ENCODE data around the gene SCML1. TPM values are rescaled to one million over a fixed set of nuclear protein-coding genes. Genes with fewer than 3 reads are reported as not detected.

Gene SCML1
- total RNA-seq, 2 donors from 2014 or later, result 5.6 to 20.1 TPM

DNA sequence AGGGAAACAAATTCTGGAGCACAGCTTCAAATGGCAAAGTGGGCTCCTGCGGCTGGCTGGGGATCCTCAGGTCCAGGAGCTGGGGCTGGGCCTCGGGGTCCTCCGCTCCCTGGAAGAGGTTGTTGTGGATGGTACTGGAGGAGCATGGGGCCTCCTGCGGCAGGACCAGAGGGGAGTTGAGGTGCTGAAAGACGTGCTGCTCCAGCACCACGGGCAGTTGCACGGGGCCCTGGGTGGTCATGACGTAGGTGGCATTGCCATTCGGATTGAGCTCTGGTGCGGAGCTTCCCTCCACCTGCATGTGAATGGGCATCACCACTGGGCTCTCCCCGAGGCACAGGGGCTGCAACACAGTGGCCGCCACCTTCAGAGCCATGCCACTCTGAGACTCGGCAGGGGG is 64.1 kb downstream of the SCML1 start:
- no peaks in the 10 kb centered on the region for H3K4me1 ChIP-seq (ENCODE audit: control insufficient read depth in 1 of 2, low read depth in 2 of 2)
- no peaks in the 10 kb centered on the region for H3K36me3 ChIP-seq
- DNase-seq (ENCODE audit: low spot score), result no peak
- TF ChIP-seq, protein P1, sequence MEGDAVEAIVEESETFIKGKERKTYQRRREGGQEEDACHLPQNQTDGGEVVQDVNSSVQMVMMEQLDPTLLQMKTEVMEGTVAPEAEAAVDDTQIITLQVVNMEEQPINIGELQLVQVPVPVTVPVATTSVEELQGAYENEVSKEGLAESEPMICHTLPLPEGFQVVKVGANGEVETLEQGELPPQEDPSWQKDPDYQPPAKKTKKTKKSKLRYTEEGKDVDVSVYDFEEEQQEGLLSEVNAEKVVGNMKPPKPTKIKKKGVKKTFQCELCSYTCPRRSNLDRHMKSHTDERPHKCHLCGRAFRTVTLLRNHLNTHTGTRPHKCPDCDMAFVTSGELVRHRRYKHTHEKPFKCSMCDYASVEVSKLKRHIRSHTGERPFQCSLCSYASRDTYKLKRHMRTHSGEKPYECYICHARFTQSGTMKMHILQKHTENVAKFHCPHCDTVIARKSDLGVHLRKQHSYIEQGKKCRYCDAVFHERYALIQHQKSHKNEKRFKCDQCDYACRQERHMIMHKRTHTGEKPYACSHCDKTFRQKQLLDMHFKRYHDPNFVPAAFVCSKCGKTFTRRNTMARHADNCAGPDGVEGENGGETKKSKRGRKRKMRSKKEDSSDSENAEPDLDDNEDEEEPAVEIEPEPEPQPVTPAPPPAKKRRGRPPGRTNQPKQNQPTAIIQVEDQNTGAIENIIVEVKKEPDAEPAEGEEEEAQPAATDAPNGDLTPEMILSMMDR (IDR thresholded peaks at IDR 0.05), result no peak
- no peak for ATAC-seq (ENCODE audit: insufficient number of reproducible peaks, low FRiP score, low read depth)
- H3K4me3 ChIP-seq, result no peak overlapping the region
- no peaks in the 10 kb centered on the region for H3K27me3 ChIP-seq (replicated peaks; ENCODE audit: insufficient read depth)
- H3K9me3 ChIP-seq, result no peaks in the 10 kb centered on the region
- H3K27ac ChIP-seq, result no peak overlapping the region

DNA sequence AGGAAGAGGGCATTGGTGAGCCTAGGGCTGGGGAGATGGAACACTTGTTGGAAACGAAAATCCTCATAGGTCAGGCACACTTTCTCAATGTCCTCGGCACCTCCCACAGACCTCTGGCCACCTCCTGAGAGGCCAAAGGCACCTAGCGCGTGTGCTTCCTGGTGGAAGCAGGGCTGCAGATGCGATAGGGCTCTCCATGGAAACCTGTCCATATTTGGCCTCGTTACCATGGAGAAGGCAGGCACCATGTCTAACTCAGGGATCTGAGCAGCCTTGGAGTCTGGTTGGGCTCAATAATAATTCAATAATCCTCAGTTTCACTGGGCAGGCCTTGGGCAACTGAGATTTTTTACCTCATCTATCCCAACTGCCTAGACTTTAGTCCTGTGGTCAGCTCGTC is 65.5 kb downstream of the SCML1 start:
- Histone ChIP-seq H3K27ac (no peak overlapping the region), H3K4me3 (no peak overlapping the region), H3K36me3 (no peaks in the 10 kb centered on the region), H3K4me1 (ENCODE audit: control insufficient read depth in 1 of 2, low read depth in 2 of 2) (no peaks in the 10 kb centered on the region), H3K27me3 (replicated peaks; ENCODE audit: insufficient read depth) (no peaks in the 10 kb centered on the region), H3K9me3 (no peaks in the 10 kb centered on the region)
- TF ChIP-seq, protein P1 (IDR thresholded peaks at IDR 0.05), result no peak
- ATAC-seq (ENCODE audit: insufficient number of reproducible peaks, low FRiP score, low read depth) (no peak), DNase-seq (ENCODE audit: low spot score) (no peak)

DNA sequence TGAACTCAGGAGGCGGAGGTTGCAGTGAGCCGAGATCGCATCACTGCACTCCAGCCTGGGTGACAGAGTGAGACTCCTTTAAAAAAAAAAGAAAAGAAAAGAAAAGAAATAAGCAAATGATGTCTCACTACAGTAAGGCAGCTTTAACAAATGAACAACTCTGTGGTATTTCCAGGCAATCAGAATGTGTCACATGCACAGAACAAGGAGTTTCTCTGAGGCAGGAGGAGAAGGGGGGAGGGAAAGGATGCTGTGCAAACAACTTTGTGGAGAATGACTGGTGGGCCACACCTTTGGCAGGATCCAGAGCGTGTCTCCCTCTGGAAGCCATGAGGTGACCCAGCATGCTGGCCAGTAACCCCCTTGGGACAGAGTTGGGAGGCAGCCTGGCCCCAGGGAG is 66.2 kb downstream of the SCML1 start:
- DNase-seq (ENCODE audit: low spot score), result no peak
- H3K9me3 ChIP-seq, result no peaks in the 10 kb centered on the region
- H3K27ac ChIP-seq, result no peak overlapping the region
- H3K4me3 ChIP-seq, result no peak overlapping the region
- H3K4me1 ChIP-seq (ENCODE audit: control insufficient read depth in 1 of 2, low read depth in 2 of 2), result no peaks in the 10 kb centered on the region
- no peaks in the 10 kb centered on the region for H3K36me3 ChIP-seq
- no peak for ATAC-seq (ENCODE audit: insufficient number of reproducible peaks, low FRiP score, low read depth)
- TF ChIP-seq, protein P1 (IDR thresholded peaks at IDR 0.05), result no peak
- no peaks in the 10 kb centered on the region for H3K27me3 ChIP-seq (replicated peaks; ENCODE audit: insufficient read depth)

Other genes with a start within 250 kb of the SCML1 start
- 10 to 100 TPM; 15.9 to 21.5 TPM for gene RAI2, start 123.8 kb downstream of the SCML1 start, total RNA-seq

Measured in thoracic aorta (tissue), 2 donors.